H9 (cell line): ENCODE data around the gene G3BP1. TPM values are rescaled to one million over a fixed set of nuclear protein-coding genes. Genes with fewer than 3 reads are reported as not detected.

Experiments
- DNase-seq: peaks from one replicate; pipeline ENCODE4 v3.0.0-alpha.2; 2017
- H2AFZ ChIP-seq: one replicate; pipeline ENCODE4 v1.6.1; 2013; ENCODE audit warnings: mild to moderate bottlenecking, low read length, control low read depth, moderate library complexity
- H2AK5ac ChIP-seq: 2 replicates; pipeline ENCODE4 v1.6.1; 2013; ENCODE audit warnings: low read length, control low read depth, mixed read lengths; ENCODE audit not compliant: insufficient read length
- H2BK120ac ChIP-seq: one replicate; pipeline ENCODE4 v1.6.1; 2013; ENCODE audit warnings: low read depth, mild to moderate bottlenecking, low read length, control low read depth, inconsistent platforms; ENCODE audit not compliant: poor library complexity, severe bottlenecking
- H2BK12ac ChIP-seq: 2 replicates; pipeline ENCODE4 v1.6.1; 2013; ENCODE audit warnings: low read length, control low read depth, mixed read lengths, low read depth; ENCODE audit not compliant: insufficient read length
- H2BK15ac ChIP-seq: 2 replicates; pipeline ENCODE4 v1.6.1; 2013; ENCODE audit warnings: low read depth, low read length, control low read depth
- H2BK20ac ChIP-seq: one replicate; pipeline ENCODE4 v1.6.1; 2013; ENCODE audit warnings: low read depth, mild to moderate bottlenecking, low read length, control low read depth, inconsistent platforms; ENCODE audit not compliant: poor library complexity, severe bottlenecking
- H2BK5ac ChIP-seq: 2 replicates; pipeline ENCODE4 v1.6.1; 2013; ENCODE audit warnings: low read length, control low read depth, mixed read lengths; ENCODE audit not compliant: insufficient read length
- H3K14ac ChIP-seq: 2 replicates; pipeline ENCODE4 v1.6.1; 2013; ENCODE audit warnings: low read length, control low read depth; ENCODE audit not compliant: insufficient read depth
- H3K18ac ChIP-seq: 2 replicates; pipeline ENCODE4 v1.6.1; 2013; ENCODE audit warnings: low read depth, mild to moderate bottlenecking, mixed read lengths, low read length, control low read depth; ENCODE audit not compliant: insufficient read length
- H3K23ac ChIP-seq: 2 replicates; pipeline ENCODE4 v1.6.1; 2013; ENCODE audit warnings: low read length, control low read depth, mixed read lengths, low read depth; ENCODE audit not compliant: insufficient read length
- H3K23me2 ChIP-seq: 2 replicates; pipeline ENCODE4 v1.6.1; 2013; ENCODE audit warnings: low read depth, mild to moderate bottlenecking, mixed read lengths, low read length, control low read depth; ENCODE audit not compliant: insufficient read length, poor library complexity, severe bottlenecking
- H3K27ac ChIP-seq: 2 replicates; pipeline ENCODE4 v1.5.1; 2013; ENCODE audit warnings: low read length, control low read depth, mixed read lengths, low read depth; ENCODE audit not compliant: insufficient read length
- H3K27me3 ChIP-seq: 2 replicates; pipeline ENCODE4 v1.6.1; 2013; ENCODE audit warnings: low read length, control low read depth, inconsistent platforms; ENCODE audit not compliant: insufficient read depth
- H3K4ac ChIP-seq: 2 replicates; pipeline ENCODE4 v1.6.1; 2013; ENCODE audit warnings: low read depth, mild to moderate bottlenecking, control low read depth, inconsistent platforms, low read length, moderate library complexity
- H3K4me1 ChIP-seq: 2 replicates; pipeline ENCODE4 v1.6.1; 2013; ENCODE audit warnings: low read length, control low read depth, inconsistent platforms; ENCODE audit not compliant: insufficient read depth
- H3K4me2 ChIP-seq: 2 replicates; pipeline ENCODE4 v1.6.1; 2013; ENCODE audit warnings: low read length, control low read depth, mixed read lengths; ENCODE audit not compliant: insufficient read length, insufficient read depth
- H3K56ac ChIP-seq: 2 replicates; pipeline ENCODE4 v1.6.1; 2013; ENCODE audit warnings: low read depth, mild to moderate bottlenecking, mixed read lengths, low read length, control low read depth; ENCODE audit not compliant: insufficient read length
- H3K79me1 ChIP-seq: 2 replicates; pipeline ENCODE4 v1.6.1; 2013; ENCODE audit warnings: low read depth, mild to moderate bottlenecking, moderate library complexity, low read length, control low read depth, inconsistent platforms; ENCODE audit not compliant: insufficient read depth, poor library complexity, severe bottlenecking
- H3K79me2 ChIP-seq: 2 replicates; pipeline ENCODE4 v1.6.1; 2013; ENCODE audit warnings: low read length, control low read depth, inconsistent platforms; ENCODE audit not compliant: insufficient read depth
- H3K9ac ChIP-seq: 2 replicates; pipeline ENCODE4 v1.6.1; 2013; ENCODE audit warnings: low read length, control low read depth, mixed read lengths; ENCODE audit not compliant: insufficient read length; ENCODE audit errors: extremely low read depth
- H3K9me3 ChIP-seq: one replicate; pipeline ENCODE4 v1.6.1; 2013; ENCODE audit warnings: low read depth, low read length, inconsistent platforms; ENCODE audit not compliant: control insufficient read depth
- H3T11ph ChIP-seq: one replicate; pipeline ENCODE4 v1.6.1; 2013; ENCODE audit warnings: mild to moderate bottlenecking, low read length, control low read depth, inconsistent platforms
- H4K20me1 ChIP-seq: one replicate; pipeline ENCODE4 v1.6.1; 2013; ENCODE audit not compliant: control insufficient read depth, insufficient read length, insufficient read depth
- H4K5ac ChIP-seq: 2 replicates; pipeline ENCODE4 v1.6.1; 2013; ENCODE audit warnings: low read depth, mild to moderate bottlenecking, mixed read lengths, low read length, control low read depth; ENCODE audit not compliant: insufficient read length
- H4K8ac ChIP-seq: replicated peaks from 2 replicates; pipeline ENCODE4 v1.6.1; 2013; ENCODE audit warnings: low read length, control low read depth, mixed read lengths, low read depth; ENCODE audit not compliant: insufficient read length
- H4K91ac ChIP-seq: 2 replicates; pipeline ENCODE4 v1.6.1; 2013; ENCODE audit warnings: low read depth, mild to moderate bottlenecking, moderate library complexity, mixed read lengths, low read length, control low read depth; ENCODE audit not compliant: insufficient read length
- H3K27ac Mint-ChIP-seq, 3 experiments: 2 replicates in 2 of 3; 3 replicates in 1 of 3; pipeline ENCODE4 v1.8.0; 2020 to 2021; ENCODE audit warnings: mixed read lengths in 3 of 3, mild to moderate bottlenecking in 1 of 3, moderate library complexity in 1 of 3
- H3K27me3 Mint-ChIP-seq: 2 replicates; pipeline ENCODE4 v1.8.0; 2021; ENCODE audit warnings: low read depth, mild to moderate bottlenecking, moderate library complexity, mixed read lengths
- H3K36me3 Mint-ChIP-seq, 3 experiments: 2 replicates in 2 of 3; 3 replicates in 1 of 3; pipeline ENCODE4 v1.8.0; 2020 to 2021; ENCODE audit warnings: low read depth in 3 of 3, mixed read lengths in 3 of 3; ENCODE audit not compliant: insufficient read depth in 1 of 3
- H3K4me1 Mint-ChIP-seq, 2 experiments: 2 replicates each; pipeline ENCODE4 v1.8.0; 2020; ENCODE audit warnings: mixed read lengths in 2 of 2
- H3K4me3 Mint-ChIP-seq, 2 experiments: 2 replicates in 1 of 2; 3 replicates in 1 of 2; pipeline ENCODE4 v1.8.0; 2020 to 2021; ENCODE audit warnings: mild to moderate bottlenecking in 2 of 2, mixed read lengths in 2 of 2, moderate library complexity in 1 of 2
- H3K9me3 Mint-ChIP-seq, 2 experiments: 2 replicates in 1 of 2; 3 replicates in 1 of 2; pipeline ENCODE4 v1.8.0; 2020; ENCODE audit warnings: mild to moderate bottlenecking in 2 of 2, mixed read lengths in 2 of 2, moderate library complexity in 1 of 2
- CTCF ChIP-seq: fragments of 200-600 bp; sonication (generic); conservative IDR thresholded peaks from 3 replicates; pipeline ENCODE4 v1.8.0; 2021; ENCODE audit warnings: antibody characterized with exemption, mild to moderate bottlenecking
- WGBS: extraction: QIAGEN DNeasy Blood & Tissue Kit; methylation state at CpG from one replicate; pipeline ENCODE4 v1.1.7; 2013; ENCODE audit warnings: missing lambda C conversion rate, low lambda C conversion rate, mixed read lengths; ENCODE audit not compliant: insufficient read length; ENCODE audit errors: extremely low coverage; 5-methylcytosine and 5-hydroxymethylcytosine counted together
- total RNA-seq: library from RNA; stranded (reverse); gene quantifications from 2 replicates; pipeline ENCODE4 v1.2.1, GENCODE V29; 2021

G3BP1 gene
- total RNA-seq, 1 experiment from 2014 or later = 439 TPM

- Histone ChIP-seq H4K8ac (no peak overlapping the region), H3K4ac (no peak overlapping the region), H3K23ac (no peak overlapping the region), H3K56ac (no peak overlapping the region), H3K23me2 (no peaks in the 10 kb centered on the region), H3K9ac (no peak overlapping the region), H3K27ac (no peak overlapping the region), H3K14ac (no peak overlapping the region), H3K4me2 (no peak overlapping the region), H3K9me3 (no peaks in the 10 kb centered on the region), H4K91ac (no peak overlapping the region), H3K79me2 (no peaks in the 10 kb centered on the region), H2AK5ac (no peak overlapping the region), H2AFZ (no peak overlapping the region), H3K27me3 (no peaks in the 10 kb centered on the region), H2BK5ac (no peak overlapping the region), H3T11ph (no peak overlapping the region), H2BK12ac (no peak overlapping the region), H2BK120ac (no peak overlapping the region), H4K5ac (no peak overlapping the region), H3K4me1 (peaks cover 8% of the 10 kb centered on the region; the same call in 1 of the 2 replicates), H4K20me1 (no peaks in the 10 kb centered on the region), H3K79me1 (no peaks in the 10 kb centered on the region), H2BK20ac (no peak overlapping the region), H3K18ac (no peak overlapping the region), H2BK15ac (no peak overlapping the region)
- no CpG with 5 or more reads among the region's 3 CpGs for WGBS
- TF ChIP-seq CTCF = no peak
- H3K4me1 Mint-ChIP-seq = peaks cover 27% of the 10 kb centered on the region in 2 experiments
- no peak for DNase-seq
- H3K27ac Mint-ChIP-seq = no peak overlapping the region
- no peaks in the 10 kb centered on the region for H3K27me3 Mint-ChIP-seq
- H3K9me3 Mint-ChIP-seq = no peaks in the 10 kb centered on the region
- H3K4me3 Mint-ChIP-seq = no peak overlapping the region
- peaks cover 0 to 2% (median 0%) of the 10 kb centered on the region in 3 experiments; a peak in 1 of 7 replicates for H3K36me3 Mint-ChIP-seq
These were observed 34.3 kb upstream of the G3BP1 start for GRCh38 chr5:151737431-151737830.
